ENCODE measurements around the gene PHLPP1. TPM values are rescaled to one million over a fixed set of nuclear protein-coding genes. Genes with fewer than 3 reads are reported as not detected.

Gene PHLPP1
- total and polyA plus RNA-seq, 2 of the 13 experiments (the other 11 are each of a cell fraction or from before 2014, with no cell fraction given), result 9.8 to 18.5 TPM

DNA sequence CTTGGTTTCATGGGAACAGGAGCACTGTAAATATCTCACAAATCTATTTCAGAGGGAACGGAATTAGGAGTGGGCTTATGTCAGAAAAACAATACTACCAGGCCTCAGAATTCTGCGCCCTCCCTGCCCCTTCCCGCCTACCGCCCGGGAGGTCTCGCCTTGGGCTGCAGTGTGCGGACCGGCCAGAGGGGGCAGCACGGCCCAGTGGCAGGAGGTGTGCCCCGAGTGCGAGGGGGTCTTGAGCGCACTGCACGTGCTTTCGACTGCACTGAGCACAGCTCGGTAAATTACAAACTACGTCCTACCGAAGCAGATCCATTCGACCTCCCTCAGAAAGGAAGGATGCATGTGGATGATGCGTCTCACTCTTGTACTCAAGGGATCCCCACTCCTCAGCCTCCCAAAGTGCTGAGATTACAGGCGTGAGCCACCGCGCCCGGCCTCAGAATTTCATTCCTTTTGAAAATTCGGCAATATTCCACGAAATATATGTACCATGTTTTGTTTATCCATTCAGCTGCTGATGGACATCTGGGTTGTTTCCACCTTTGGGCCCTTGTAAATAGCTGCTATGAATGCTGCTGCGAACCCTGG is 307.2 kb downstream of the PHLPP1 start:
- FAIRE-seq, result no peak
- no peak for DNase-seq (ENCODE audit: low spot score)
- in situ Hi-C loops (cut with HindIII; ENCODE audit: extremely low pct_ligation_motif_present, low pct_unique_long_range_greater_than_20kb), result loop anchor here (25.0 kb wide), 1 partner anchor 815 kb away; no protein-coding TSS in a partner anchor
- peak; percentile 89 for ATAC-seq
- CTCF ChIA-PET (ENCODE audit: low intra/inter-chr PET ratio, low total read pairs), result interaction anchor here (1.8 kb wide), 1 partner anchor 301 kb away, joined by 4 read pairs; no protein-coding TSS in a partner anchor
- Histone ChIP-seq H4K20me1 (ENCODE audit: insufficient read depth, low read length) (no peaks in the 10 kb centered on the region), H3K27me3 (ENCODE audit: control insufficient read depth in 1 of 2, insufficient read depth in 2 of 2, low read length in 2 of 2) (peaks cover 0 to 14% of the 10 kb centered on the region in 2 experiments; a peak in 4 of 5 replicates), H3K4me1 (ENCODE audit: insufficient read depth, low read length) (no peaks in the 10 kb centered on the region), H2AFZ (ENCODE audit: low read length) (no peak overlapping the region), H3K4me2 (ENCODE audit: low read depth, low read length) (no peak overlapping the region), H3K9me3 (ENCODE audit: low read length) (no peaks in the 10 kb centered on the region), H3K9ac (ENCODE audit: insufficient read depth, low read depth, low read length) (no peak overlapping the region), H3K4me3 (replicated peaks in 1 of 3; ENCODE audit: insufficient read depth in 1 of 3, low read depth in 2 of 3, low read length in 3 of 3) (no peak overlapping the region), H3K27ac (ENCODE audit: extremely low read length, insufficient read depth, low read length) (no peak overlapping the region), H3K79me2 (ENCODE audit: insufficient read depth, low read length) (no peaks in the 10 kb centered on the region), H3K36me3 (replicated peaks in 1 of 2; ENCODE audit: control insufficient read depth in 1 of 2, insufficient read depth in 2 of 2, low read length in 2 of 2) (no peaks in the 10 kb centered on the region)
- POLR2A ChIA-PET, result no interaction called here
- intact Hi-C loops (cut with micrococcal nuclease; ENCODE audit: unreplicated experiment), result no loop called here
- WGBS (ENCODE audit: low lambda C conversion rate), result 33% methylated on average over 18 of the region's 26 CpGs
- no TSS peak for BruUV-seq (replicated peaks)
- TF ChIP-seq ZNF776 (CRISPR knock-in tag; IDR thresholded peaks at IDR 0.05) (no peak), ZNF557 (CRISPR knock-in tag; IDR thresholded peaks at IDR 0.05) (no peak), NFYC (CRISPR knock-in tag; IDR thresholded peaks at IDR 0.05) (no peak), SMC3 (IDR thresholded peaks at IDR 0.05; ENCODE audit: low read length) (no peak), SRSF9 (IDR thresholded peaks at IDR 0.05; ENCODE audit: borderline replicate concordance, insufficient read depth, low read depth, low read length, poor library complexity, severe bottlenecking) (no peak), XRCC5 (optimal IDR thresholded peaks at IDR 0.05; ENCODE audit: low read length) (peak; percentile 36), IRX3 (CRISPR knock-in tag; IDR thresholded peaks at IDR 0.05; ENCODE audit: borderline replicate concordance, low read depth) (no peak), ZNF605 (CRISPR knock-in tag; IDR thresholded peaks at IDR 0.05) (no peak), WIZ (CRISPR knock-in tag; IDR thresholded peaks at IDR 0.05) (no peak), ZFY (CRISPR knock-in tag; IDR thresholded peaks at IDR 0.05) (no peak), ZSCAN30 (CRISPR knock-in tag; IDR thresholded peaks at IDR 0.05) (no peak), SCMH1 (CRISPR knock-in tag; IDR thresholded peaks at IDR 0.05; ENCODE audit: borderline replicate concordance) (no peak), ZNF446 (CRISPR knock-in tag; IDR thresholded peaks at IDR 0.05) (no peak), STAG1 (CRISPR knock-in tag; IDR thresholded peaks at IDR 0.05) (peak; percentile 45), ERF (CRISPR knock-in tag; IDR thresholded peaks at IDR 0.05) (no peak)
- TF ChIP-seq, protein P1, sequence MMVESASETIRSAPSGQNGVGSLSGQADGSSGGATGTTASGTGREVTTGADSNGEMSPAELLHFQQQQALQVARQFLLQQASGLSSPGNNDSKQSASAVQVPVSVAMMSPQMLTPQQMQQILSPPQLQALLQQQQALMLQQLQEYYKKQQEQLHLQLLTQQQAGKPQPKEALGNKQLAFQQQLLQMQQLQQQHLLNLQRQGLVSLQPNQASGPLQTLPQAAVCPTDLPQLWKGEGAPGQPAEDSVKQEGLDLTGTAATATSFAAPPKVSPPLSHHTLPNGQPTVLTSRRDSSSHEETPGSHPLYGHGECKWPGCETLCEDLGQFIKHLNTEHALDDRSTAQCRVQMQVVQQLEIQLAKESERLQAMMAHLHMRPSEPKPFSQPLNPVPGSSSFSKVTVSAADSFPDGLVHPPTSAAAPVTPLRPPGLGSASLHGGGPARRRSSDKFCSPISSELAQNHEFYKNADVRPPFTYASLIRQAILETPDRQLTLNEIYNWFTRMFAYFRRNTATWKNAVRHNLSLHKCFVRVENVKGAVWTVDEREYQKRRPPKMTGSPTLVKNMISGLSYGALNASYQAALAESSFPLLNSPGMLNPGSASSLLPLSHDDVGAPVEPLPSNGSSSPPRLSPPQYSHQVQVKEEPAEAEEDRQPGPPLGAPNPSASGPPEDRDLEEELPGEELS (CRISPR knock-in tag; IDR thresholded peaks at IDR 0.05), result no peak
- TF ChIP-seq, protein P2, sequence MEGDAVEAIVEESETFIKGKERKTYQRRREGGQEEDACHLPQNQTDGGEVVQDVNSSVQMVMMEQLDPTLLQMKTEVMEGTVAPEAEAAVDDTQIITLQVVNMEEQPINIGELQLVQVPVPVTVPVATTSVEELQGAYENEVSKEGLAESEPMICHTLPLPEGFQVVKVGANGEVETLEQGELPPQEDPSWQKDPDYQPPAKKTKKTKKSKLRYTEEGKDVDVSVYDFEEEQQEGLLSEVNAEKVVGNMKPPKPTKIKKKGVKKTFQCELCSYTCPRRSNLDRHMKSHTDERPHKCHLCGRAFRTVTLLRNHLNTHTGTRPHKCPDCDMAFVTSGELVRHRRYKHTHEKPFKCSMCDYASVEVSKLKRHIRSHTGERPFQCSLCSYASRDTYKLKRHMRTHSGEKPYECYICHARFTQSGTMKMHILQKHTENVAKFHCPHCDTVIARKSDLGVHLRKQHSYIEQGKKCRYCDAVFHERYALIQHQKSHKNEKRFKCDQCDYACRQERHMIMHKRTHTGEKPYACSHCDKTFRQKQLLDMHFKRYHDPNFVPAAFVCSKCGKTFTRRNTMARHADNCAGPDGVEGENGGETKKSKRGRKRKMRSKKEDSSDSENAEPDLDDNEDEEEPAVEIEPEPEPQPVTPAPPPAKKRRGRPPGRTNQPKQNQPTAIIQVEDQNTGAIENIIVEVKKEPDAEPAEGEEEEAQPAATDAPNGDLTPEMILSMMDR (CRISPR knock-in tag; IDR thresholded peaks at IDR 0.05), result peak; percentile 76
- TF ChIP-seq, protein P3, sequence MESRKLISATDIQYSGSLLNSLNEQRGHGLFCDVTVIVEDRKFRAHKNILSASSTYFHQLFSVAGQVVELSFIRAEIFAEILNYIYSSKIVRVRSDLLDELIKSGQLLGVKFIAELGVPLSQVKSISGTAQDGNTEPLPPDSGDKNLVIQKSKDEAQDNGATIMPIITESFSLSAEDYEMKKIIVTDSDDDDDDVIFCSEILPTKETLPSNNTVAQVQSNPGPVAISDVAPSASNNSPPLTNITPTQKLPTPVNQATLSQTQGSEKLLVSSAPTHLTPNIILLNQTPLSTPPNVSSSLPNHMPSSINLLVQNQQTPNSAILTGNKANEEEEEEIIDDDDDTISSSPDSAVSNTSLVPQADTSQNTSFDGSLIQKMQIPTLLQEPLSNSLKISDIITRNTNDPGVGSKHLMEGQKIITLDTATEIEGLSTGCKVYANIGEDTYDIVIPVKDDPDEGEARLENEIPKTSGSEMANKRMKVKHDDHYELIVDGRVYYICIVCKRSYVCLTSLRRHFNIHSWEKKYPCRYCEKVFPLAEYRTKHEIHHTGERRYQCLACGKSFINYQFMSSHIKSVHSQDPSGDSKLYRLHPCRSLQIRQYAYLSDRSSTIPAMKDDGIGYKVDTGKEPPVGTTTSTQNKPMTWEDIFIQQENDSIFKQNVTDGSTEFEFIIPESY (CRISPR knock-in tag; IDR thresholded peaks at IDR 0.05), result peak; percentile 89
- TF ChIP-seq, protein P4, sequence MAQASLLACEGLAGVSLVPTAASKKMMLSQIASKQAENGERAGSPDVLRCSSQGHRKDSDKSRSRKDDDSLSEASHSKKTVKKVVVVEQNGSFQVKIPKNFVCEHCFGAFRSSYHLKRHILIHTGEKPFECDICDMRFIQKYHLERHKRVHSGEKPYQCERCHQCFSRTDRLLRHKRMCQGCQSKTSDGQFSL (CRISPR knock-in tag; IDR thresholded peaks at IDR 0.05), result no peak
- TF ChIP-seq, protein P5, sequence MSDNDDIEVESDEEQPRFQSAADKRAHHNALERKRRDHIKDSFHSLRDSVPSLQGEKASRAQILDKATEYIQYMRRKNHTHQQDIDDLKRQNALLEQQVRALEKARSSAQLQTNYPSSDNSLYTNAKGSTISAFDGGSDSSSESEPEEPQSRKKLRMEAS (IDR thresholded peaks at IDR 0.05), result peak; percentile 24; the same call in 1 of the 2 replicates
